ENCODE data around the gene ZNF549.
"Not testable (repeated sequence)": the region's sequence is repeated elsewhere in the genome, so short reads cannot be mapped to it uniquely, and the experiment has no call there.

Gene ZNF549

GRCh38 chr19:57527136-57527881 lies at the start of gene ZNF549:
TSS of gene ZNF549 (plus strand) at chr19:57527356. CDS start at chr19:57527574, 218 bp downstream.
- H3K36me3 ChIP-seq (ENCODE audit: insufficient read depth, low read length): no peaks in the 10 kb centered on the region
- peak within 1 kb of the TSS; percentile 75 for H3K9ac ChIP-seq (ENCODE audit: low read depth, low read length)
- 0 out of 2 replicates have a peak, but pooled peaks cover 3% of the 10 kb centered on the region for H3K4me1 ChIP-seq (ENCODE audit: insufficient read depth, low read length)
- H3K9me3 ChIP-seq (ENCODE audit: control insufficient read depth, insufficient read depth, low read length): no peaks in the 10 kb centered on the region; the same call in 1 of the 2 replicates

DNA sequence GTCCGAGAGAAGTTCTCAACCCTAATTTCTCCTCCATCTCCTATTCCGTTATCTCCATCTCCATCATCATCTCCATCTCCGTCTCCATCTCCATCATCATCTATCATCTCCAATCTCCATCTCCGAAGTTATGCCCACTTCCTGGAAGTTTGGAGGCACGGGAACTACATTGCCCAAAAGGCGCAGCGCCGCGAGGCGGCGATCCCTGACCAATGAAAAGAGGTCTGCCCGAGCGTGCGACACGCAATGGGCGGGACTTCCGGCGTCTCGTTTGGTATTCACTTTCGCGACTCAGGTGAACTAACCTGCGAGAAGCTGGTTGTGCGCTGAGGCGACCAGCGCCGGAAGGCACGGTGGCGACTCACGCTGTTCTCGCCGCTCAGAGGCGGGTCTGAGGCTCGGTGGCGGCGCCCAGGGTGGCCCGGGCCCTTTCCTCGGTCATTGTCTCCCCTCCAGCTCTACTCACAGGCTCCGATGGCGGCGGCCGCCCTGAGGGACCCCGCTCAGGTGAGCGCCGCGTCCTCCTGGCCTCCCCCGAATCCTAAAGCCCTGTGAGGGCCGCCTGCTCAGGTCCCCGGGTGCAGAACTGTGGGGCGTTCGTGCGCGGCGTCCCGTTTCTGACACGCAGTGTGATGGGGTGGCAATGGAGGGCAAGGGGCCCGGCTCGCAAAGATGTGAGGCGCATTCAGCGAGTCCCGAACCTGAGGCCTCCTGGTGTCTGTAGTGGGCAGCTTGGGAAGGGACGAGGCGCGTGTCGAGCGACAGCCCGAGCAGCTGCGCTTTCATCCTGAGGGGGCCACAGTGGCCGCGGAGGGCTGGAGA lies 39.5 kb upstream of the ZNF549 start, which contains the start of gene ZNF419:
TSS of gene ZNF419 (plus strand) at position 274 of the 822 bp plus-strand sequence. CDS start at position 475, 201 bp downstream.
- peak within 1 kb of the TSS; percentile 95 for H3K9ac ChIP-seq (ENCODE audit: low read depth, low read length)
- H3K9me3 ChIP-seq (ENCODE audit: control insufficient read depth, insufficient read depth, low read length); H3K36me3 ChIP-seq (ENCODE audit: insufficient read depth, low read length); H3K4me1 ChIP-seq (ENCODE audit: insufficient read depth, low read length): not testable (repeated sequence)

- not testable (repeated sequence) for H3K4me1 ChIP-seq (ENCODE audit: insufficient read depth, low read length); H3K9me3 ChIP-seq (ENCODE audit: control insufficient read depth, insufficient read depth, low read length); H3K36me3 ChIP-seq (ENCODE audit: insufficient read depth, low read length)
- H3K9ac ChIP-seq (ENCODE audit: low read depth, low read length): peak overlapping the region; percentile 5; the same call in 1 of the 2 replicates
These were observed 38.9 kb upstream of the ZNF549 start for GRCh38 chr19:57488299-57488644.

DNA sequence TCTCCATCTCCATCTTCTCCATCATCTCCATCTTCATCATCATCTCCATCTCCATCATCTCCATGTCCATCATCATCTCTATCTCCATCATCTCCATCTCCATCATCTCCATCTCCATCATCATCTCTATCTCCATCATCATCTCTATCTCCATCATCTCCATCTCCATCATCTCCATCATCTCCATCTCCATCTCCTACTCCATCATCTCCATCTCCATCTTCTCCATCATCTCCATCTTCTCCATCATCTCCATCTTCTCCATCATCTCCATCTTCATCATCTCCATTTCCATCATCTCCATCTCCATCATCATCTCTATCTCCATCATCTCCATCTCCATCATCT lies 27.9 kb upstream of the ZNF549 start:
- H3K4me1 ChIP-seq (ENCODE audit: insufficient read depth, low read length); H3K9me3 ChIP-seq (ENCODE audit: control insufficient read depth, insufficient read depth, low read length); H3K36me3 ChIP-seq (ENCODE audit: insufficient read depth, low read length); H3K9ac ChIP-seq (ENCODE audit: low read depth, low read length): not testable (repeated sequence)

DNA sequence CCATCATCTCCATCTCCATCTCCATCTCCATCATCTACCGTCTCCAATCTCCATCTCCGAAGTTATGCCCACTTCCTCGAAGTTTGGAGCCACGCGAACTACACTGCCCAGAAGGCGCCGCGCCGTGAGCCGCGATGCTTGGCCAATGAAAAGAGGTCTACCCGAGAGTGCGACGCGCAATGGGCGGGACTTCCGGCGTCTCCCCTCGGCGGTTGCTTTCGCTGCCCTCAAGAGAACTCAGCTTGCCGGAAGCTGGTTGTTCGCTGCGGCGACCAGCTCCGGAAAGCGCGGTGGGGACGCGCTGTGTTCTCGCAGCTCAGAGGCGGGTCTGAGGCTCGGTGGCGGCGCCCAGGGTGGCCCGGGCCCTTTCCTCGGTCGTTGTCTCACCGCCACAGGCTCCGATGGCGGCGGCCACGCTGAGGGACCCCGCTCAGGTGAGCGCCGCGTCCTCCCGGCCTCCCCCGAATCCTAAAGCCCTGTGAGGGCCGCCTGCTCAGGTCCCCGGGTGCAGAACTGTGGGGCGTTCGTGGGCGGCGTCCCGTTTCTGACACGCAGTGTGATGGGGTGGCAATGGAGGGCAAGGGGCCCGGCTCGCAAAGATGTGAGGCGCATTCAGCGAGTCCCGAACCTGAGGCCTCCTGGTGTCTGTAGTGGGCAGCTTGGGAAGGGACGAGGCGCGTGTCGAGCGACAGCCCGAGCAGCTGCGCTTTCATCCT lies 27.3 kb upstream of the ZNF549 start, which contains the start of gene ZNF773:
TSS of gene ZNF773 (plus strand) at position 259 of the 716 bp plus-strand sequence. CDS start at position 402, 143 bp downstream.
- not testable (repeated sequence) for H3K9me3 ChIP-seq (ENCODE audit: control insufficient read depth, insufficient read depth, low read length); H3K4me1 ChIP-seq (ENCODE audit: insufficient read depth, low read length)
- H3K9ac ChIP-seq (ENCODE audit: low read depth, low read length): peak within 1 kb of the TSS; percentile 63

DNA sequence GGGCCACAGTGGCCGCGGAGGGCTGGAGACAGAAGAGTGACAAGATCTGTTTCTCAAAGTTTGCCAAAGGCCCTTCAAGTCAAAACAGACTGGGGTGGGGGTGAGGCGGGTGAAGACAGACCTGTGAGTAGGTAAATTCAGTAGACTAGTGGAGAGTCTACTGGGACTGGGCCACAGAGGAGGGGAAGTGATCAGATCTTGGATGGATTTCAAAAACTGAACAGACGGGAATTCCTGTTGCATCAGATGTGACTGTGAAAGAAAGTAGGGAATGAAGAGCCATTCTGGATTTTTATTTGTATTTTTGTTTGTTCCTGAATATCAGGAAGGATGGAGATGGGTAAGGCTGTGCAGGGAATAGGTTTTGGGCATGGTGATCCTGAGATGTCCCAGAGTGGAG lies 26.8 kb upstream of the ZNF549 start:
- H3K36me3 ChIP-seq (ENCODE audit: insufficient read depth, low read length); H3K4me1 ChIP-seq (ENCODE audit: insufficient read depth, low read length); H3K9me3 ChIP-seq (ENCODE audit: control insufficient read depth, insufficient read depth, low read length): not testable (repeated sequence)
- peak overlapping the region; percentile 44 for H3K9ac ChIP-seq (ENCODE audit: low read depth, low read length)

More for the DNA sequence above, 27.3 kb upstream of the ZNF549 start, which contains the start of gene ZNF773:
- H3K36me3 ChIP-seq (ENCODE audit: insufficient read depth, low read length): not testable (repeated sequence)

- H3K9ac ChIP-seq (ENCODE audit: low read depth, low read length): no peak overlapping the region
- H3K9me3 ChIP-seq (ENCODE audit: control insufficient read depth, insufficient read depth, low read length): no peaks in the 10 kb centered on the region
- peaks cover 18% of the 10 kb centered on the region; the same call in 1 of the 2 replicates for H3K36me3 ChIP-seq (ENCODE audit: insufficient read depth, low read length)
- H3K4me1 ChIP-seq (ENCODE audit: insufficient read depth, low read length): no peaks in the 10 kb centered on the region
These were observed 21.0 kb upstream of the ZNF549 start for GRCh38 chr19:57506163-57506562.

DNA sequence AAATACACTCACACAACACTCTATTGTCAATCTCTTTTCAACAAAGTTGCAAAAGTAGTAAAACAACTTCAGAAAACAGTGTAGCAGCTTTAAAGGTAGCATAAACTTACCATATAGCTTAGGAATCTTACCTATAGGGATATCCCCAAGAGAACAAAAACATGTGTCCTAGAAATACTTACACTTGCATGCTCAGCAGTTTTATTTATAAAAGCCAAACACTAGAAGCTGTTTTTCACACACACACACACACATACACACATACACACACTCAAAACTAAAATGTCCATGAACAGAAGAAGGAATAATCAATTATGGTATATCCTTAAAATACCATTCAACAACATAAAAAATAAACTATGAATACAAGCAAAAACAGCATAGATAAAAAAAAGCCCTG lies 15.7 kb upstream of the ZNF549 start:
- Histone ChIP-seq H3K9me3 (ENCODE audit: control insufficient read depth, insufficient read depth, low read length) (peaks cover 10% of the 10 kb centered on the region; the same call in 1 of the 2 replicates), H3K9ac (ENCODE audit: low read depth, low read length) (no peak overlapping the region), H3K4me1 (ENCODE audit: insufficient read depth, low read length) (no peaks in the 10 kb centered on the region), H3K36me3 (ENCODE audit: insufficient read depth, low read length) (peaks cover 11% of the 10 kb centered on the region; the same call in 1 of the 2 replicates)

DNA sequence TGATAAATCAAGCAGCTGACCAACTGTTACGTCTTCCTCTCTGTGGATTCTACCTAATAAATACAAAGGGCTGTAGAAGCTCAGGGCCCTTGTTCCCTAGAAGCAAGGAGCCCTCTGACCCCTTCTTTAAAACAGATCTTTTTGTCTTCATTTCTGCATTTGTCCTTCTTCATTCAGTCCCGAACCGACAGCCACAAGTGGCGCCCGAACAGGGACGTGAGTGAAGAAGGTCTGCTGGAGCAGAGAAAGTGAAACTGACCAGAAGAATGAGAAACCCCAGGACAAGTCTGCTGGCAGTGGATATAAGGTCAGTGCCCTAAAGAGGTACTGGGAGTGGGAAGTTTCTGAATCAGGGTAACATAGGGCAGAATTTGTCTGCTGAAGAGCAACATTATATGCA lies 14.3 kb upstream of the ZNF549 start:
- no peaks in the 10 kb centered on the region for H3K4me1 ChIP-seq (ENCODE audit: insufficient read depth, low read length)
- H3K9me3 ChIP-seq (ENCODE audit: control insufficient read depth, insufficient read depth, low read length): peaks cover 10% of the 10 kb centered on the region; the same call in 1 of the 2 replicates
- no peaks in the 10 kb centered on the region; the same call in 1 of the 2 replicates for H3K36me3 ChIP-seq (ENCODE audit: insufficient read depth, low read length)
- H3K9ac ChIP-seq (ENCODE audit: low read depth, low read length): no peak overlapping the region

DNA sequence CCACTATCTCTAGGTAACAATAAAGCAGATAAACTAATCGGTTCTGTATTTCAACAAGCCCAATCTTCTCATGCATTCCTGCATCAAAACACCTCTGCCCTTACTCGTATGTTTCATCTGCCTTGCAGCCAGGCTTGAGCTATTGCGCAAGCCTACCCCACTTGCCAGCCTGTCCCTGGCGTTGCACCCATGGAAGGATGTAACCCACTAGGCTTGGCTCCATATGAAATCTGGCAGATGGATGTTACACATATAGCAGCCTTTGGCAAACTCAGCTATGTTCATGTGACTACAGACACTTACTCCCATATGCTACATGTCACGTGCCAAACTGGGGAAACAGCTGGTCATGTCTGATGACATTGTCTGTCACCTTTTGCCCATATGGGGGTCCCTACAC lies 11.9 kb upstream of the ZNF549 start:
- no peaks in the 10 kb centered on the region for H3K4me1 ChIP-seq (ENCODE audit: insufficient read depth, low read length)
- H3K36me3 ChIP-seq (ENCODE audit: insufficient read depth, low read length): no peaks in the 10 kb centered on the region; the same call in 1 of the 2 replicates
- H3K9ac ChIP-seq (ENCODE audit: low read depth, low read length): no peak overlapping the region
- H3K9me3 ChIP-seq (ENCODE audit: control insufficient read depth, insufficient read depth, low read length): peaks cover 10% of the 10 kb centered on the region; the same call in 1 of the 2 replicates

DNA sequence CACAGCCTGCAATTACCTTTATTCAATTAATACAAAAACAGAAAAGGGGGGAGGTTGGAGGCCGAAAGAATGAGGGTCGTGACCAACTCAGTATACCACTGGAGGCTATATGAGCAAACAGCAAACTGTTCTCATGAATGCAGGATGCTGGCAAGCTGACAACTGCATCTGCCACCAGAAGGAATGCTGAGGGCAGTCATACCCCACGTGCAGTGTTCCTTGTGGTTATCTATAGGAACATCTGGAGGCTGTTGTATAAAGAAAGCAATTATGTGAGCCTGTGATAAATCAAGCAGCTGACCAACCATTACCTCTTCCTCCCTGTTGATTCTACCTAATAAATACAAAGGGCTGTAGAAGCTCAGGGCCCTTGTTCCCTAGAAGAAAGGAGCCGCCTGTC lies 9.1 kb upstream of the ZNF549 start:
- H3K4me1 ChIP-seq (ENCODE audit: insufficient read depth, low read length); H3K36me3 ChIP-seq (ENCODE audit: insufficient read depth, low read length); H3K9ac ChIP-seq (ENCODE audit: low read depth, low read length); H3K9me3 ChIP-seq (ENCODE audit: control insufficient read depth, insufficient read depth, low read length): not testable (repeated sequence)

DNA sequence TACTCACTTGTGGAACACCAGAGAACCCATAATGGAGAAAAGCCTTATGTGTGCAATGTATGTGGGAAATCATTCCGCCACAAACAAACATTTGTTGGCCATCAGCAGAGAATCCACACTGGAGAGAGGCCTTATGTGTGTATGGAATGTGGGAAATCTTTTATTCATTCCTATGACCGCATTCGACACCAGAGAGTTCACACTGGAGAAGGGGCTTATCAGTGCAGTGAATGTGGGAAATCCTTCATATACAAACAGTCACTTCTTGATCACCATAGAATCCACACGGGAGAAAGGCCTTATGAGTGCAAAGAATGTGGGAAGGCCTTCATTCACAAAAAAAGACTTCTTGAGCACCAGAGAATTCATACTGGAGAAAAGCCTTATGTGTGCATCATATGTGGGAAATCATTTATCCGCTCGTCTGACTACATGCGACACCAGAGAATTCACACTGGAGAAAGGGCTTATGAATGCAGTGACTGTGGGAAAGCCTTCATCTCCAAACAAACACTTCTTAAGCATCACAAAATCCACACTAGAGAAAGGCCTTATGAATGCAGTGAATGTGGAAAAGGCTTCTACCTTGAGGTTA lies 10.9 kb downstream of the ZNF549 start:
- Histone ChIP-seq H3K36me3 (ENCODE audit: insufficient read depth, low read length) (peaks cover 52% of the 10 kb centered on the region), H3K9me3 (ENCODE audit: control insufficient read depth, insufficient read depth, low read length) (peaks cover 46% of the 10 kb centered on the region), H3K9ac (ENCODE audit: low read depth, low read length) (no peak overlapping the region), H3K4me1 (ENCODE audit: insufficient read depth, low read length) (no peaks in the 10 kb centered on the region)

DNA sequence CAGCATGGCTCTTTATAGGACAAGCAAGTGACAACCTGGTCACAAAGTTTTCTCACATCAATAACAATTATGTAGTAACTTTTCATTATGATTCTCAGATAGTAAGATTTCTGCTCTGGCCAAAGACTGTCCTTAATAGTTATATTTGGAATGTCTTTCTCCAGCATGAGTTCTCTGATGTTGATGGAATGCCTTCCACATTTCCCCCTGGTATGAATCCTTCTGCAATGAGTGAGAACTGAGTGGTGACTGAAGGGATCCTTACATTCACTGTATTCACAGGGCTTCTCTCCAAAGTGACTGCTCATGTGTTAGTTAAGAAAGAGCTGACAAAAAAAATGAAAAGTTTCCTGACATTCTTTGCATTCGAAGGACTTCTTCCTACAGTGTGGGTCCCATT lies 19.4 kb downstream of the ZNF549 start:
- Histone ChIP-seq H3K9ac (ENCODE audit: low read depth, low read length) (no peak overlapping the region), H3K9me3 (ENCODE audit: control insufficient read depth, insufficient read depth, low read length) (peaks cover 10% of the 10 kb centered on the region), H3K36me3 (ENCODE audit: insufficient read depth, low read length) (peaks cover 57% of the 10 kb centered on the region), H3K4me1 (ENCODE audit: insufficient read depth, low read length) (no peaks in the 10 kb centered on the region)

DNA sequence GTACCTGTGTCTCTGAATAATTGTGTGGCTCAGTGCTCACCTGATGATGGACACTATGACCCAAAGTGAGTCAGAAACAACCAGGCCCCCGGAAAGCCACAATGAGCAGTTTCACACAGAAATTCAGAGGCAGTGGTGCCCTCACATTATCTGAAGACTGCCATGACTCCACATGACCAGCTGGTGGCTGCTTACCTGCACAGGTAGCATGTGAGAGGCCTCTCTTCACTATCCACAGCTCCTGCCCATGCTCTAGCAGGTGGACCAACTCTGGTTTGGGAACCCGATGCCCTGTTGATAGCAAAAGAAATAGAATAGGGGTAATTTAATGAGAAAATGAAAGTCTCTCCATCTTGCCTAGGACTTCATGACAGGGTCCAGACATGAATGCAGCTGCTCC lies 25.3 kb downstream of the ZNF549 start:
- Histone ChIP-seq H3K9ac (ENCODE audit: low read depth, low read length) (no peak overlapping the region), H3K36me3 (ENCODE audit: insufficient read depth, low read length) (peaks cover 53% of the 10 kb centered on the region), H3K4me1 (ENCODE audit: insufficient read depth, low read length) (no peaks in the 10 kb centered on the region), H3K9me3 (ENCODE audit: control insufficient read depth, insufficient read depth, low read length) (peaks cover 6% of the 10 kb centered on the region)
